Activated T-helper 17 cell treated with anti-CD3 and anti-CD28 coated beads, Interleukin-2, amount 50 U/mL, for 72 hours (primary cell): ENCODE measurements around the gene KLF5. TPM values are rescaled to one million over a fixed set of nuclear protein-coding genes. Genes with fewer than 3 reads are reported as not detected.
"Not testable (repeated sequence)": the region's sequence is repeated elsewhere in the genome, so short reads cannot be mapped to it uniquely, and the experiment has no call there.

ENCODE experiments used
- ATAC-seq: fragments of 150-1000 bp; cut with Tn5 transposase; replicated peaks from 2 replicates; pipeline ENCODE4 v1.10.0; 2021; ENCODE audit warnings: mild to moderate bottlenecking, moderate library complexity
- H3K27ac Mint-ChIP-seq: one replicate; pipeline ENCODE4 v1.8.0; 2022; ENCODE audit warnings: mixed read lengths
- H3K27me3 Mint-ChIP-seq: one replicate; pipeline ENCODE4 v1.8.0; 2022; ENCODE audit warnings: mixed read lengths
- H3K36me3 Mint-ChIP-seq: one replicate; pipeline ENCODE4 v1.8.0; 2022; ENCODE audit warnings: low read depth, mild to moderate bottlenecking, mixed read lengths
- H3K4me1 Mint-ChIP-seq: one replicate; pipeline ENCODE4 v1.8.0; 2022; ENCODE audit warnings: mixed read lengths
- H3K4me3 Mint-ChIP-seq: one replicate; pipeline ENCODE4 v1.8.0; 2022; ENCODE audit warnings: mild to moderate bottlenecking, mixed read lengths
- H3K9me3 Mint-ChIP-seq: one replicate; pipeline ENCODE4 v1.8.0; 2022; ENCODE audit warnings: mixed read lengths
- total RNA-seq, 2 donors: library from RNA; stranded (reverse); gene quantifications; one replicate each; pipeline ENCODE4 v1.2.3, GENCODE V29; 2022

Gene KLF5
- total RNA-seq, 2 donors from 2014 or later = 3.5 to 5.2 TPM

DNA sequence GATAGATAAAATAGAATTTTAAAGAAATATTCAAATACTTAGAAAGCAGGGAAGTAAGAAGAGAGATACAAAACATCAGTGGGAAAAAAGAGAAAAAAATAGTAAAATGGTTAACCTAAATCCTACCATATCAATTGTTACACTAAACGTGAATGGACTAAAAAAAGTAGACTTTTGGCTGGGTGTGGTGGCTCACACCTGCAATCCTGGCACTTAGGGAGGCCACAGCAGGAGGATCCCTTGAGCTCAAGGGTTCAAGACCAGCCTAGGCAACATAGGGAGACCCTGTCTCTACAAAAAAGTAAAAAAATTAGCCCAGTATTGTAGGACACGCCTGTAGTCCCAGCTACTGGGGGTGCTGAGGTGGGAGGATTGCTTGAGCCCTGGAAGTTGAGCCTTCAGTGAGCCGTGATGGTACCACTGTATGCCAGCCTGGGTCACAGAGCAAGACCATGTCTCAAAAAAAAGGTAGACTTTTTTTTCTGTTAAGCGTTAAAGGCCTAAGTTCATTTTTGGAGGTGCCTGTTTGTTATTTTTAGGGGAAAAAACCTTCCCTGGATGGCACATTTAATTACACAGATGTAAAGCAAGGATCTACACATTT is 29.6 kb downstream of the KLF5 start:
- Mint-ChIP-seq H3K4me3 (no peak overlapping the region), H3K36me3 (no peaks in the 10 kb centered on the region), H3K9me3 (no peaks in the 10 kb centered on the region), H3K27ac (no peak overlapping the region), H3K4me1 (peaks cover 8% of the 10 kb centered on the region), H3K27me3 (no peaks in the 10 kb centered on the region)
- ATAC-seq = no peak

DNA sequence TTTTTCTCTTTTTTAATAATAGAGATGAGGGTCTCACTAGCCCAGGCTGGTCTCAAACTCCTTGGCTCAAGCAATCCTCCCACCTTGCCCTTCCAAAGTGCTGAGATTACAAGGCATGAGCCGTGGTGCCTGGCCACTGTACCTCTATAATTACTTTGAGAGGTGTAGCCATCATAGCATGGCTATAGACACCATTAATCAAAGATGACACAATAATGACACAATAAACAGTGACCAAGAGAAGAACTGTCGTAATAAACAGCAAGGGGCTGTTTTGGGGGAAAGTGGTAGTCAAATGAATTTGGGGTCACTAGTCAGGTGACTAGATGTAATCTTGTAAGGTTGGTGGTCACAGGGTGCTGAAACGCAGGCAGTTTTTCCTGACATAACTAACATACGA is 30.4 kb downstream of the KLF5 start:
- Mint-ChIP-seq H3K9me3 (no peaks in the 10 kb centered on the region), H3K4me1 (peaks cover 8% of the 10 kb centered on the region), H3K27ac (no peak overlapping the region), H3K36me3 (no peaks in the 10 kb centered on the region), H3K4me3 (no peak overlapping the region), H3K27me3 (no peaks in the 10 kb centered on the region)
- no peak for ATAC-seq

DNA sequence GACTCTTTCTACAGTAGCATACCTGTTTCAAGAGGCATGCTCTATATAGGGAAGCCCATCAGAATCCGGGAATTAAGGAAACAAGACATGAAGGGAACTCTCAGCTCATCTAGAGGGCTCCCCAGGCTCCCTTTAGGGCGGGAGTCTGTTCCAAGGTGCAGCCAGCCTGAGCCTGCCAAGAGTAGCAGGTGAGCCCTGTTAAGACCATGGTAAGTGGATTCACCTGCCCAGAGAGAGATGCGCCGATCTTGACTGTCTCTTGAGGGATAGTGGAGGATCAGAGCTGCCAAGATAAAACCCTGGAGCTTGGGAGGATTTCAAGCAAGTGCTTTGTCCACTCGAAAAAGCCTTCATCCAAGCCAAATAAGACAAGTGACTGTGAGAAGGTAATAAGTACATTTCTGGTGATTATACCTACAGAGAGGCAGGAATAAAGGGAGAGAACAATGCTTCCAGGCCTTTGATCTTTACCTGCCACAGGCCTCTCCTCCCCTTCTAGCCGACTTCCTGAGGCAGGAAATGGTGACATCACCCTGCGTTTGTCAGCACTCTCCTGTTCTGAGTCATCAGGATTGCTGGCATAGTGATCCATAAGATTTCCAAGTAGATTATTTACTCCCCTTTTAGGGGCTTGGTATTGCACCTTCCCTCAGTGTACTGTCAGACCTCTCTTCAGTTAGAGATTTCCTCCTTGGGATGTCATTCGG is 31.5 kb downstream of the KLF5 start:
- H3K27ac Mint-ChIP-seq = peak overlapping the region; percentile 89
- ATAC-seq = peak; percentile 78
- no peaks in the 10 kb centered on the region for H3K36me3 Mint-ChIP-seq
- no peaks in the 10 kb centered on the region for H3K9me3 Mint-ChIP-seq
- H3K4me1 Mint-ChIP-seq = peaks cover 8% of the 10 kb centered on the region
- H3K27me3 Mint-ChIP-seq = no peaks in the 10 kb centered on the region
- peak overlapping the region; percentile 17 for H3K4me3 Mint-ChIP-seq

DNA sequence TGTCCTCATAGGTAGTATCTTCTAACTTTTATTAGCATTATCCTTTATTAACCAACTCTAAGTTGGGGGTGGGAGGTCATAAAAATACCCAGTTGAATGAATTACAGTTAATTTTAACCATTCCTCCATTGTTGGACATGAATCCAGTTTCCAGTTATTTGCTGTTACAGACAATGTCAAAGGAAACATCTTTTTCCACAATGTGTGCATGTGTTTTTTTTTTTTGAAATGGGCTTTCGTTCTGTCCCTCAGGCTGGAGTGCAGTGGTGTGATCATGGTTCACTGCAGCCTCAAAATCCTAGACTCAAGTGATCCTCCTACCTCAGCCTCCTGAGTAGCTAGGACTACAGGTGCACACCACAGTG is 32.0 kb downstream of the KLF5 start:
- no peaks in the 10 kb centered on the region for H3K27me3 Mint-ChIP-seq
- H3K27ac Mint-ChIP-seq = peak overlapping the region; percentile 89
- peak overlapping the region; percentile 17 for H3K4me3 Mint-ChIP-seq
- no peaks in the 10 kb centered on the region for H3K9me3 Mint-ChIP-seq
- no peak for ATAC-seq
- no peaks in the 10 kb centered on the region for H3K36me3 Mint-ChIP-seq
- H3K4me1 Mint-ChIP-seq = peaks cover 8% of the 10 kb centered on the region

DNA sequence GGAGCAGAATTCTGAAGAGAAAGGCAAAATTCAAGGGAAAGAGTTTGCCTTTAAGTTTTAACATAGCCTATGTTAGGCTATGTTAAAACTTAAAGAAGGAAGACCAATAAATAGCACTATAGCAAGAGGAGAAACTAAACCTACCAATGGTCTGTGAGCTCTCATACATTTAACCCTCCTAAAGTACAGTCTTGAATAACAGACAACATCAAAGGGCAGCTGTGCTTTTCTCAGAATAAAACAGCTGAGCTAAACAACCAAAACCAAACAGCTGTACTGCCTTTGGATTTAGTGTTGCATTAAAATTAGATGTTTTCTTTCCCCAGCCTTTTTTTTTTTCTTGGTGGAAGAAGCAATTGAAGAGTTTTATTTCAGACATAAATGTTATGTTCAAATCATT is 34.0 kb downstream of the KLF5 start:
- H3K4me1 Mint-ChIP-seq = peaks cover 8% of the 10 kb centered on the region
- H3K27me3 Mint-ChIP-seq = no peaks in the 10 kb centered on the region
- H3K9me3 Mint-ChIP-seq = no peaks in the 10 kb centered on the region
- no peak for ATAC-seq
- no peaks in the 10 kb centered on the region for H3K36me3 Mint-ChIP-seq
- no peak overlapping the region for H3K27ac Mint-ChIP-seq
- no peak overlapping the region for H3K4me3 Mint-ChIP-seq

DNA sequence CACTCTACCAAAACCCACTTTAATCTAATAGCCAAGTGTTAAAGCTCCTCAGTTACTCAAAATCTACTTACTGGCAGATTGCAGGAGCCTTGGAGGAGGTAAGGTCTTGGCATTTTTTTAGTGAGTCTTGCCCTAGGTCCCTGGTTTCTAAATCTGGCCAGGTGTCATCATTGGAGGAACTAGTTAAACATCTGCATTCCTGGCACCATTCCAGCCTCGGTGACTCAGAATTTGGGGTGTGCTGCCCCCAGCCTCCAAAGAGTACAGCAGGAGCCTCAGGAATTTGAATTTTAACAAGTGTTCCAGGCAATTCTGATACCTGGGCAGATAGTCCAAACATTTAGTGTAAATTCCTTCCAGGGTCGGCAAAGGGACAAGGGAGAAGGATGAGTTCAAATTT is 37.4 kb downstream of the KLF5 start:
- Mint-ChIP-seq H3K4me1 (no peaks in the 10 kb centered on the region), H3K36me3 (no peaks in the 10 kb centered on the region), H3K4me3 (no peak overlapping the region), H3K27me3 (no peaks in the 10 kb centered on the region), H3K9me3 (no peaks in the 10 kb centered on the region), H3K27ac (no peak overlapping the region)
- no peak for ATAC-seq

DNA sequence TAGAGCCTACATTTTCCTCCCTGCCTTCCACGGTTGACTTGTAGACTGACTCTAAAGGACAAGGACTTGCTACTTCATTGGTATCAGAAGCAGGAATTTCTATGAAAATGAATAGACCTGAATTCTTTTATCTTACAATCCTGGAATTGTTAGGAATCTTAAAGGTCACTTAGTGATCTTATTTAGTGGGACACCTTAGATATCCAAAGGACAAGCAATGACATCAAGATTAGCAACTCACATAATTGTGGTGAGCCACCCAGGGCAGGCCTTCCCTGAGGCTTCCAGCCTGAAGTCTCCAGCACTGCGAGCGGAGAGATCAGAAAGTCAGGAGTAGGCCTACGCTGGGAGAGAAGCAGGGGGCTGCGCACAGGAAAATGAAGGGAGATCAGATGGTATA is 37.8 kb downstream of the KLF5 start:
- H3K36me3 Mint-ChIP-seq = no peaks in the 10 kb centered on the region
- no peaks in the 10 kb centered on the region for H3K4me1 Mint-ChIP-seq
- ATAC-seq = no peak
- H3K27ac Mint-ChIP-seq = no peak overlapping the region
- H3K9me3 Mint-ChIP-seq = no peaks in the 10 kb centered on the region
- H3K27me3 Mint-ChIP-seq = no peaks in the 10 kb centered on the region
- H3K4me3 Mint-ChIP-seq = no peak overlapping the region

DNA sequence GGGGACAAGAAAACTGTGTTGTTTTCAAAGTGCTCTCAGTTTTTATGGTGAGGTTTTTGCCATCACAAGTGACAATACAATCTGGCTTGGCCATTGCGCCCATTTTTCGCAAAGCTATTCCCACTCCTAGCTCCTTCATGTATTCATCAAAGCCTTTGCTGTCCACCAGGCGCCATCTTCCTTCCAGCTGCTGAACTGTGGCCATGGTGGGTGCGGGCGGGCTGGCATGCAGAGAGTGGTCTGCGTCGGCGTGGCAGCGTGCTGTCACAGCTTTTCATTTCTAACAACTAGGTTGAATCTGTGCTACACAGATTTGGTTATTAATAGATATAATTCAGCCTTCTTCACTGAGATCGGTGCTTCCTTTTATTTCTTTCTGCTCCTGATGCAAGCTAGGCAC is 42.0 kb downstream of the KLF5 start:
- H3K9me3 Mint-ChIP-seq, H3K4me1 Mint-ChIP-seq, H3K4me3 Mint-ChIP-seq, H3K36me3 Mint-ChIP-seq, H3K27ac Mint-ChIP-seq, ATAC-seq, H3K27me3 Mint-ChIP-seq: not testable (repeated sequence)

DNA sequence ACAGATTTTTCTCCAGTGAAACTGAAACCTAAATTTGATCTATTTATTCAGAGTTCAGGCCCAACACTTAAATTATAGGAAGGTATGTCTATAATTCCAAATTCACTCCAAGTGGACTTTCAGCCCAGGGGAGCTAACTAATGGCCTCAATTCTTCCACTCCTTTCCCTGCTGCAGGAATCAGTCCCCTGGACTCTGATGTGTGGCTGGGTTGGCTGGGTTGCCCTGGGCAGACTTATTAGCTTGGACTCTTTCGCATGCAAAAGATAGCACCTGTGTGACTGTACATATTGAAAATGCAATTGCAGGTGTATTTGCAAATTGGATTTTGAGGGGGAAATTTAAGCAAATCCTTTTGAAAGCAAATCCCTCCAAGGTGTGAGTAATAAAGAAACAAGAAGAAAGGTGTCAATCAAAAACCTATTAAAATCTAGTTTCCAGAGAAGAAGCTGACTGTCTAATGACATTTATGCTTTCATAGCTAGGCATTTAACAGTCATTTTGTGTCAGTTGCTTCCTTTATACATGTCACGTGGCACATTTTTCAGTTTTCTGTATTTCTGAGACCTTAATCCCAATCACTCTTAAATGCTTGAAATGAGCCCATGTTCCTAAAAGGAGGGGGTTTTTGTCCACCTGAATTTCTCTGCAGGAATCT is 42.7 kb downstream of the KLF5 start:
- peaks cover 3% of the 10 kb centered on the region for H3K27me3 Mint-ChIP-seq

DNA sequence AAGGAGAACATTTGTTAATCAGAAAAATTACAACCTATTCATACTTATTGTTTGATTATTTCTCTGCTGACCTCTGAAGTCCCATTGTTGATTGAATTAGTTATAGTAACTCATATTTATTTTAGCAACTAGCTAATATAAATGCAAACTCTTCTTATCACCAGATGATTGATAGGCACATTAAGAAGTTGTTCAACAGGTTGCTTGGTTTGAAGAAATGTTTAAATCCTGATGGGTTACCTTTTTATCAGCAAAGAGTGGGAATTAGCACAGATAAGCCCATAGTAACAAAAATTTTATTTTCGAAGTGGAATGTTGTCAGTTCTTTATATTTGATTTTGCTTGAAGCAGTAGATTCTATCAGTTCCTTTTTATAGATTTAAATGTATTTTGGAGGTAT is 44.4 kb downstream of the KLF5 start:
- no peaks in the 10 kb centered on the region for H3K9me3 Mint-ChIP-seq
- peaks cover 6% of the 10 kb centered on the region for H3K27me3 Mint-ChIP-seq
- H3K27ac Mint-ChIP-seq = no peak overlapping the region
- no peaks in the 10 kb centered on the region for H3K36me3 Mint-ChIP-seq
- ATAC-seq = no peak
- no peak overlapping the region for H3K4me3 Mint-ChIP-seq
- no peaks in the 10 kb centered on the region for H3K4me1 Mint-ChIP-seq

More for the DNA sequence above, 42.7 kb downstream of the KLF5 start:
- no peak overlapping the region for H3K4me3 Mint-ChIP-seq
- ATAC-seq = no peak
- no peaks in the 10 kb centered on the region for H3K9me3 Mint-ChIP-seq
- H3K4me1 Mint-ChIP-seq = no peaks in the 10 kb centered on the region
- no peaks in the 10 kb centered on the region for H3K36me3 Mint-ChIP-seq
- H3K27ac Mint-ChIP-seq = no peak overlapping the region

DNA sequence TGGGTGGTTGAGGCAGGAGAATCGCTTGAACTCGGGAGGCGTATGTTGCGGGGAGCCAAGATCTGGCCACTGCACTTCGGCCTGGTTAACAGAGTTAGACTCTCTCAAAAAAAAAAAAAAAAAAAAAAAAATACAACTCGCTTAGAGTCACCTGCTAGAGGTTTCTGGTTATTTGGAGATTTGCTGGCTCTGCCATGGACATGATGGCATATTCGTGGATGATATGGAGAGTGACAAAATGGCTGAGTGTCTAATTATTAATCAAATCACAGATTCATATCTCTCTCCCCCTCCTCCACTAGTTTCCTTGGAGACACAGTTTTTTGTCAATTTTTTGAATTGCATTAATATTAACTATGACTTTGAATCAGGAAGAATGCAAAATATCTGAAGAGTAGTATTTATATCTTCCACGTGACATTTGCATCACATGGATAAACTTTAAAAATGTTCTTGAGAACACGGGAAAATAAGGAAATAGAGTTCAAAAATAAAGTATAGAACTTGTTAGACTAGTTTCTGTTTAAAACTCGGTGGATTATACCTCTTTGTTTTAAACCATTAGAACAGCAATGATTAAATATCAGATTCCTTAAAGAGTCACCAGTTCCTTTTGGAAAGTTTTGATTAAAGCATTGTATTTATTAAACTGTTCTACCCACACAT is 47.8 kb downstream of the KLF5 start:
- Mint-ChIP-seq H3K4me3 (no peak overlapping the region), H3K27me3 (peaks cover 6% of the 10 kb centered on the region), H3K4me1 (no peaks in the 10 kb centered on the region), H3K27ac (no peak overlapping the region), H3K9me3 (no peaks in the 10 kb centered on the region), H3K36me3 (no peaks in the 10 kb centered on the region)
- ATAC-seq = no peak

DNA sequence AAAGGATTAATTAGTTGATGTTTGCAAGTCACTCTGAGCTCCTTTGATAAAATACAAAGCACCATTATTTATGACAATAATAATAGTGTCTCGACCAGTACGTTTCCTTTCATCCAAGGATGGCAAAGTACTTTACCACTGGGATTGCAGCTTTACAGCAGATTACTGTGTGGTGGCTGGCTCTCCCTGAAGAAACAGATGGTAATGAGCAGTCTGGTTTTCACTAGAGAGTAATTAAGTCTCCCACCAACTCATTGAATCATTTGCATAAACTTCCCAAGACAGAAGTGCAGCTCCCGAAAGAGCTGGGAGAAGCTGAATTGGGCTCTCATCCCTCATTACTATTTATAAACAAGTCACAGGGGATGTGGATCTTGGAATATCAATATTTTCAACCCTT is 48.7 kb downstream of the KLF5 start:
- no peaks in the 10 kb centered on the region for H3K9me3 Mint-ChIP-seq
- ATAC-seq = no peak
- no peaks in the 10 kb centered on the region for H3K36me3 Mint-ChIP-seq
- no peak overlapping the region for H3K4me3 Mint-ChIP-seq
- H3K27ac Mint-ChIP-seq = no peak overlapping the region
- no peaks in the 10 kb centered on the region for H3K4me1 Mint-ChIP-seq
- H3K27me3 Mint-ChIP-seq = peaks cover 6% of the 10 kb centered on the region

DNA sequence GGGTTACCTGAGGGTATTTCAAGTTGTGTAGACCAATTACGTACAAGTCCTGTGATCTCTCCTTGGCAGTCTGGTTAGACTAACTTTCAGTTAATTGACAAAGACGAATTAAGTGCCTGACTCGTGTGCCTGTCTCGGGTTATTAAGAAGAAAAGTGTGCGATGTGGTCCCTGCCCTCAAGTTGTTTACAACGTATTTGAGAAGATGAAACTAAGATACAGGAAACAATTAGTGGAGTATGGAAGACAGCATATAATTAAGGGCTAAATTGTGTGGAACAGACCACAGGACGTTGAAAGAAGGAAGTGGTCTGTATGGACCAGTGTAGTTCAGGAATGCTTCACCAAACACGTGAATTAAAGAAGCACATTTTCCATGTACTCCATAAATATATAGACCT is 49.2 kb downstream of the KLF5 start:
- no peak for ATAC-seq
- Mint-ChIP-seq H3K36me3 (no peaks in the 10 kb centered on the region), H3K9me3 (no peaks in the 10 kb centered on the region), H3K4me1 (no peaks in the 10 kb centered on the region), H3K4me3 (no peak overlapping the region), H3K27me3 (peaks cover 6% of the 10 kb centered on the region), H3K27ac (no peak overlapping the region)

DNA sequence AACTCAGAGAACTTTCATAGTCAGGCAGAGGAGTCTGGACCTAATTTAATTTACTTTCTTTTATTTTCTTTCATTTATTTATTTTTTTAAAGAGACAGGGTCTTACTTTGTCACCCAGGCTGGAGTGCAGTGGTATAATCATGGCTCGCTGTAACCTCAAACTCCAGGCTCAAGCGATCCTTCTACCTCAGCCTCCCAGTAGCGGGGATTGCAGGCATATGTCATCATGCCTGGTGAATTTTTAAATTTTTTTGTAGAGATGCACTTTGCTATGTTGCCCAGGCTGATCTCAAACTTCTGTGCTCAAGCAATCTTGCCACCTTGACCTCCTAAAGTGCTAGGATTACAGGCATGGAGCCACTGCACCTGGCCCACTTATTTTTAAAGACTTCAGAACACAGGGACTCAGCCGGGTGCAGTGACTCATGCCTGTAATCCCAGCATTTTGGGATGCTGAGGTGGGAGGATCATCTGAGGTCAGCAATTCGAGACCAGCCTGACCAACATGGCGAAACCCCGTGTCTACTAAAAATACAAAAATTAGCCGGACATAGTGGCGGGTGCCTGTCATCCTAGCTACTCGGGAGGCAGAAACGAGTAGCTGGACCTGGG is 50.6 kb downstream of the KLF5 start:
- Mint-ChIP-seq H3K36me3 (no peaks in the 10 kb centered on the region), H3K9me3 (no peaks in the 10 kb centered on the region), H3K4me1 (no peaks in the 10 kb centered on the region), H3K27ac (no peak overlapping the region), H3K27me3 (peaks cover 3% of the 10 kb centered on the region), H3K4me3 (no peak overlapping the region)
- ATAC-seq = no peak
